GM18505 (cell line): ENCODE results near the gene TMEM63B.

Source experiments
- ATAC-seq: cut with Tn5 transposase; IDR thresholded peaks from one replicate; pipeline ENCODE4 v1.9.1; 2021; ENCODE audit not compliant: unreplicated experiment
- POLR2A ChIP-seq: IDR thresholded peaks from 4 replicates; pipeline ENCODE4 v1.6.1; 2011; ENCODE audit warnings: borderline replicate concordance; ENCODE audit not compliant: insufficient read depth, insufficient read length; ENCODE audit errors: extremely low read depth

The TMEM63B gene

DNA sequence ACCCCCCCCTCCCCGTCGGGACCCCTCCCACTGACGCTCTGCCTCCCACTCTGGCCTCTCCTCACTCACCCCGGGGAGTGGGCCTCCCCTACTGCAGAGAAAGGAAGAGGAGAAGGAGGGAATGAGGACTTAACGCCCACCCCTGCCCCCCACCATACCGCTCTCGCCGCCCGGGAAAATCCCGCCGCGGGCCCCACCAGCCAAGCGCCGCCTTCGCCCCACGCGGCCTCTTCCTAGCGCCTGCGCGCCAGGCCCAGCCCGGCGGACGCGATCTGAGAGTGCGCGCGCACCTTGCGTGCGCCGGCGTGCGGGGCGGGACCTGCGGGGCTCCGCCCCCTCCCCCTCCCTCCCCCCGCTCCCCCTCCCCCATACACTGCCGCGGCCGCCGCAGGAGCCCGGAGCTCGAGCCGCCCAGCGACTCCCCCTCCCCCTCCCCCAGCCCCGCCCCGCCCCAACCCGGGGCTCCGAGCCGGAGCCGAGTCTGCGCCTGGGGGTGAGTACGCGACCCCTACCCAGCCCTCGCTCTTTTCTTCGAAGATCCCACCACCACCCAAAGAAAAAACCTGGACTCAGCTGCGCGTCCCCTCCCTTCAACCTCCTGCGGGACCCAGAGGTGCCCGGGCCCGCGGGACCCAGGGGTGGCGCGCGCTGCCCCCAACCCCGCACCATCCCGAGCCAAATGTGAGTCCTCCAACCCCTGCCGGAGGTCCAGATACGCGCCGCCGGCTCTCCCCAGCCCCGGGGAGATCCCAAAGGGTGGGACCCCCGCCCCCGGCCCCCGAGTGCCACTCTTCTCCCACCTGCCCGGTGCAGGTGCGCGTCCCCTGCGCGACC is at the start of gene TMEM63B, which contains the start of gene MRPL14:
Gene TMEM63B (plus strand): TSS at position 369 of the 834 bp plus-strand sequence. CDS start 7,031 bp downstream, outside the sequence.
Gene MRPL14 (minus strand): TSS at position 267 of the 834 bp plus-strand sequence. CDS start 10,841 bp downstream, outside the sequence.
- peak; percentile 67 for ATAC-seq
- TF ChIP-seq POLR2A, result peak; percentile 89

GRCh38 chr6:44078219-44078826 is 49.0 kb upstream of the TMEM63B start:
- no peak for ATAC-seq
- TF ChIP-seq POLR2A, result no peak

DNA sequence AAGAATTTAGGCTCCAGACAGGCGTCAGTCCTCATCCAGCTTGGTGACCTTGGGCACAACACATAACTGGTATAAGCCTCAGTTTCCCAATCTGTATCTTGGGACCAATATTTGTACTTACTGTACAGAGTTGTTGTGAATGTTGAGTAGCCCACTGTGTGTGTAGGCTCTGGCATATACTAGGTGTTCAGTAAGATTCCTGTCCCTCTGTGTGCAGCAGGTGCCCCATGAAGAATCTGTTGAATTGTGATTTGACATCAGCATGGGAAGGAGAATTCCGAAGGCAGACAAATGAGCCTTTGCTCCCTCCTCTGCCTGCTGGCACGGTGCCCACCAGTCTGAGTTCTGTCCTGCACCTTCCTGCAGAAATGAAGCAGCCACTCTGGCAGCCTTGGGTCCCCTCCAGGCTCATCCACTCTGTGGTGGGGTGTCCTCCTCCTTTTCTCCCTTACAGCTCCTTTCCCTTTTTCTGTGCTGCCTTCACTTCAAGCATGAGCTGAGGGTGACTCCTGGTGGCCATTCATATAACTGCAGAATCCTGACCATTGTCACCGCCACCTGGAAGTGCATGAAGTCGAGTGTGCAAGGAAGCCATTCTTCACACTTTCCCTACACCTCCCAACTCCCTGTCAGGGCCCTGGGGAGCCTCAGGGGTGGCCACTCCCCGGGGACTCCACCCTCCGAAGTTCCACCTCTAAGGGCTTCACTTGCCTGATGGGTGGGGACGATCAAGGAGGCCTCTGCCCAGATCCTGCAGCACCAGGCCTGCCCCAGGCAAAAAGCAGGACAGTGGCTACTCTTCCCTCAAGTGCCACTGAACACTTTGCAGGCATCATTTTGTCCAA is 48.3 kb upstream of the TMEM63B start:
- no peak for ATAC-seq
- TF ChIP-seq POLR2A, result no peak

- ATAC-seq, result no peak
- no peak for TF ChIP-seq POLR2A
These were observed 47.7 kb upstream of the TMEM63B start for GRCh38 chr6:44079672-44080071.

DNA sequence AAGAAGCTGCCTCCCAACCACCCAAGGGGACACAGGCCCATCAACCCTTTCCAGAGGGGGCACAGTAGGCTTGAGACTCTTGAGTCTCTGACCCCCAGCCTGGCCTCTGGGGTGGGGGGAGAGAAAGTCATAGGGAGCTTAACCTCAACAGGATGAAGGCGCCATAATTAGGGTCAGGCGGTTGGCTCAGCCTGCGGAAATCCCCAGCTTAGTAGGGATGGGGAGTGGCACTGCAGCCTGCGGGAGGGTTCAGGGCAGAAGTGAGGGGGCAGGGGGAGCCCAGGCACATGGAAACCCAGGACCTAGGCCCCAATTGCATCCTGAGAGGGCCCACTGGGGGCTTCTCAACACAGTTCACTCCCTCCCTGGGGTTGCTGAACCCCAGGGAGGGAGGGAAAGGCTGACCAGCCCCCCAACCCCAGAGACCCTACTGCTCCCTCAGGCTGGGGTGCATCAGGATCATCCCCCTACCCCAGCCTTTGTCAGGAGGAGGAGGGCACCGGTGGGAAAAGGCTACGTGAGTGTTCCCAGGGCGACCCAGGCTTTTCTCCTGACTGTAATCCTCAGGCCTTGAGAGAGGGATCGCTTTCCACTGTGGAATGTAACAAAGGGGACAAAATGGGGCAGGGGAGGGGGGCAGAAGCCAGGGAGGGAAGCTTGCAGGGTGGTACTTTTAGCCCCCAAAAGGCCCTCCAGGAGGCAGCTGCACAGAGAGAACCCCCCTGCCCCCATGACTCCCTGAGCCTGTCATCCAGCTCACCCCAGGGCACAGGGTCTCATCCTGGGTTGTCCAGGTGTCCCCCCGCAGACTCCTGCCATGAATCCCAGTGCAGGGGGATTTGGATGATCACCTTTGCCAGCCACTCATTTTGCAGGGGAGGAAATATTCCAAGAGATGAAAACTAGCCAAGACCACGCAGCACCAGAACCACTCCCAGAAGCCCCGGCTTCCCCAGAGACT is 46.5 kb upstream of the TMEM63B start:
- no peak for TF ChIP-seq POLR2A
- no peak for ATAC-seq

DNA sequence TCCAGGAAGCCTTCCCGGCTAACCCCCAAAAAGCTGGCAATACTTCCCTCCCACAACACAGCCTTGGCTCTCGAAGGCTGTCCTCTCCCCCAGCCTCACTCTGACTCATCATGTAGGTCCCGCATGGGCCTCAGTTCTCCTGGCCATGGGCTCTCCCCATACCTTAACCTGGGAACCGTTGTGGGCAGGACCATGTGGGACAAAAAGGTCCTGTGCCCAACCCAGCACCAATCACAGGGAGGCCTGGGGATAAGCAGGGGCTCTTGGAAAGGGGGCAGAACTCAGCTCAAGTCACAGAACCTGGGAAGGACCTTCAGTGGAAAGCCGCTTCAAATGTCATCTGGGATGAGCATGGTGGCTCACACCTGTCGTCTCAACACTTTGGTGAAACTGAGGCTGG is 45.6 kb upstream of the TMEM63B start:
- ATAC-seq, result no peak
- no peak for TF ChIP-seq POLR2A

- no peak for ATAC-seq
- TF ChIP-seq POLR2A, result no peak
These were observed 44.5 kb upstream of the TMEM63B start for GRCh38 chr6:44082872-44083321.

- no peak for TF ChIP-seq POLR2A
- no peak for ATAC-seq
These were observed 42.9 kb upstream of the TMEM63B start for GRCh38 chr6:44084231-44085014.

DNA sequence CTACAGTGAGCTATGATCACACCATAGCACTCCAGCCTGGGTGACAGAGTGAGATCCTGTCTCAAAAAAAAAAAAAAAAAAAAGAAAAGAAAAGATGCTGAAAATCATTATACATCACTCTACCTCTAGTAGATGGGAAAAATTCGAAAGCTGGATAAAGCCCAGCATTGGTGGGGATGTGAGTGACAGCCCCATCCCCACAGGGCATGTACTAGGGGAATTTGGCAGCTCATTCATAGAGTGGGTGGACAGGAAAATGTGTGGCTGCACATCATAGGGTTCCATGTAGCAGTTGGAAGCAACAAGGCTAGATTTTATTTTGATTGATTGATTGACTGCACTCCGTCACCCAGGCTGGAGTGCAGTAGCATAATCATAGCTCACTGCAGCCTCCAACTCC is 42.1 kb upstream of the TMEM63B start:
- no peak for TF ChIP-seq POLR2A
- ATAC-seq, result no peak

DNA sequence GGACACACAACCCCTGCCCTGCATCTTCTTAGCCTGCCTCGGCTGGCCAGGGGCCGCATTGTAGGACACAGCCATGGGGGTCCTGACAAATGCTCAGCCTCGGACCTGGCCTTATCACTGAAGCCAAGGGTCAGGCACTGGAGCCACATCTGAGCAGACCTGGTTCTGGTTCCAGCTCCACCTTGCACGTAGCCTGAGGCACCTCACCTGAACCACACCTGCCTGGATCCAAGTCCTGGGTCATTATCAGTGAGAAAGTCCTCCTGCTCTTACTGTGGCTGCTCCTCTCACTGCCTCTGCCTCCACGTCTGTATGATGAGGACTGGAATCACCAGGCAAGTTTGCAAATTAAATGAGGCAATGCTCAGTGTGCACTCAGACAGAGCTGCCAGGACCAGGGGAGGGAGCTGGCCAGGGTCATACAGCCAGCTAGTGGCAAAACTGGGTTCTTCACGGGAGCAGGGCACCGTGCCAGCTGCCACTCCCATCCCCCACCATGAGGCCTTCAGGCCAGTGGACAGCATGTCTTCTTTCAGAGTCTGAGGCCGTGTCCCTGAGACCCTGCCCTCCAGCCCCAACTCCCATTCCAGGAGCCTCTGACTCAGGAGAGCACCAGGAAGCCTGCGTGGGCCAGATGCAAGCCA is 40.3 kb upstream of the TMEM63B start:
- no peak for TF ChIP-seq POLR2A
- no peak for ATAC-seq

DNA sequence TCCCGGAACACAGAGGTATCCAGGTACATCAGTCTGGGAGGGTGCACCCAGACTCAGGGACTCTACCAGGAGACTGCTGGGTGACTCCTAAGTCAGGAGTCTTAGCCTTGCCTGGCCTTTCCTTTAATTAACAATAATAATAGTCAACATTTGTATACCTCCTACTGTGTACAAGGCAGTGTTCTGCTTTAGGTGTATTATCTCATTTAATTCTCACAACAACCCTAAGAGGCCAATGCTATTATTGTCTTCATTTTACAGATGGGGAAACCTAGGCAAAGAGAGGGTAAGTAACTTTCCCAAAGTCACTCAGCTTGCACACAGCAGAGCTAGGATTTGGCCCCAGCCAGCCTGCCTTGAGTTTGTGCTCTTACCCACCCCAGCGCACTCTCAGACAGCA is 39.7 kb upstream of the TMEM63B start:
- TF ChIP-seq POLR2A, result no peak
- ATAC-seq, result no peak

DNA sequence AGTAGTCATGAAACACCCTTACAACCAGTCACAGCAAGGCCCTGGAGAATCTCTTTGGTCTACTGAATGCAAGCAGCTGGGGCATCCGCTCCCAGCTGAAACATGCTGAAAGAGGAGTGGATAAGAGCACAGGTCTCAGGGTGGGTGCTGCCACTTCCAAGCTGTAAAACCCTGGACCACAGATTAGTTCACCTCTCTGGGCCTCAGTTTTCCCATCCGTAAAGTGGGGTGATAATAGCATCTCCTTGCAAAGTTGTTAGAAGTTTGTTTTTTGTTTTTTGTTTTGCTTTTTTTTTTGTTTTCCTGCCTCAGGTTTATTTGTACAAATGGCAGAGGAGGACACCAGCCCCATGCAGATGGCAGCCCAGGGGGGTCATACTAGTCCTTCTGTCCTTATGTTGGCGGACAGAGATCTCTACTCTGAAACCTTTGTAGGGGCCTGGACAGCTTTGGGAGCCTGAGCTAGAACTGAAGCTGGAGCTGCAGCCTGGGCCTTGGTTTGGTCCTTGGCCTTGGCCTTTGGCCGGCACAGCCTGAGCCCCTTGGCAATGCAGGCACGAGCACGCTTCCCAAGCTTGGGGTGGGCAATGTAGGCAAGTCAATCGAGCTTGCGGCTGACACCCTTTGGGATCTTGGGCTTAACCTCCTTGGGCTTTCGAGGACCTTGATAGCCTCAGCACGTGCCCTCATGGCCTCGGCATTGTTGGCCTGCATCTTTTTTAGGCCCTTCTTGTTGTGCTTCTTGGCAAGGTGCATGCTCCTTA is 38.3 kb upstream of the TMEM63B start:
- ATAC-seq, result no peak
- TF ChIP-seq POLR2A, result no peak
